HL-60 (cell line): ENCODE data around the gene NEAT1.

Experiments used
- GABPA ChIP-seq: IDR thresholded peaks from 2 replicates; pipeline ENCODE4 v1.6.1; 2012; ENCODE audit warnings: low read depth
- POLR2AphosphoS5 ChIP-seq: IDR thresholded peaks from 2 replicates; pipeline ENCODE4 v1.6.1; 2012; ENCODE audit warnings: low read depth
- SPI1 ChIP-seq: IDR thresholded peaks from 2 replicates; pipeline ENCODE4 v1.6.1; 2012; ENCODE audit warnings: low read depth, mild to moderate bottlenecking, borderline replicate concordance
- TF ChIP-seq, protein P1 (sequence below): IDR thresholded peaks from one replicate; pipeline ENCODE4 v1.5.1; 2011; ENCODE audit warnings: low read length, control low read depth, inconsistent platforms; ENCODE audit not compliant: insufficient read depth
- TF ChIP-seq, protein P2 (sequence below): IDR thresholded peaks from 2 replicates; pipeline ENCODE4 v1.6.1; 2012; ENCODE audit warnings: low read depth; ENCODE audit not compliant: insufficient replicate concordance

DNA sequence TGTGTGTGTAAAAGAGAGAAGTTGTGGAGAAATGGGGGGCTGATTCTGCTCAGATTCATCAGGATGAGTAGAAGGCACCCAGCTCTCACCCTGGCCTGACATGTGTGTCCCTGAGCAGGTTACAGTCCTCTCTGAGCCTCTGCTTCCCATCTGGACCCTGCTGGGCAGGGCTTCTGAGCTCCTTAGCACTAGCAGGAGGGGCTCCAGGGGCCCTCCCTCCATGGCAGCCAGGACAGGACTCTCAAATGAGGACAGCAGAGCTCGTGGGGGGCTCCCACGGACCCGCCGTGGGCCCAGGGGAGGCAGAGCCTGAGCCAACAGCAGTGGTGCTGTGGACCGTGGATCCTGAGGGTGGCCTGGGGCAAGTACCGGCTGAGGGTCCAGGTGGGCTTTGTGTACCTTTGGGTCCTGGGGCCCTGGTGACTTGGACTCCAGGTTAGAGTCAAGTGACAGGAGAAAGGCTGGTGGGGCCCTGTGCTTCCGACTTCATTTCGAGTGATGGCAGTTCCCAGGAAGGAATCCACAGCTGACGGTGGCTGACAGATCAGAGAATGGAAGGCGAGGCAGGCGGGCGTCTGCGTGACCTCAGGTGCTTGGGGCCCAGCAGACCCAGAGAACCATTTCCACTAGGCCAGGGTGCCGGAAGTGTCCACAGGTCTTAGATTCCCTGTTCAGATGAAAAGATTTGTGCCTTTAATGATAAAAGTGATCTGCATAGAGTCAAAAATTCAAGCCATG, 21.9 kb downstream of the NEAT1 start:
- TF ChIP-seq POLR2AphosphoS5 = peak; percentile 38; the same call in 1 of the 2 replicates
- TF ChIP-seq, protein P1, sequence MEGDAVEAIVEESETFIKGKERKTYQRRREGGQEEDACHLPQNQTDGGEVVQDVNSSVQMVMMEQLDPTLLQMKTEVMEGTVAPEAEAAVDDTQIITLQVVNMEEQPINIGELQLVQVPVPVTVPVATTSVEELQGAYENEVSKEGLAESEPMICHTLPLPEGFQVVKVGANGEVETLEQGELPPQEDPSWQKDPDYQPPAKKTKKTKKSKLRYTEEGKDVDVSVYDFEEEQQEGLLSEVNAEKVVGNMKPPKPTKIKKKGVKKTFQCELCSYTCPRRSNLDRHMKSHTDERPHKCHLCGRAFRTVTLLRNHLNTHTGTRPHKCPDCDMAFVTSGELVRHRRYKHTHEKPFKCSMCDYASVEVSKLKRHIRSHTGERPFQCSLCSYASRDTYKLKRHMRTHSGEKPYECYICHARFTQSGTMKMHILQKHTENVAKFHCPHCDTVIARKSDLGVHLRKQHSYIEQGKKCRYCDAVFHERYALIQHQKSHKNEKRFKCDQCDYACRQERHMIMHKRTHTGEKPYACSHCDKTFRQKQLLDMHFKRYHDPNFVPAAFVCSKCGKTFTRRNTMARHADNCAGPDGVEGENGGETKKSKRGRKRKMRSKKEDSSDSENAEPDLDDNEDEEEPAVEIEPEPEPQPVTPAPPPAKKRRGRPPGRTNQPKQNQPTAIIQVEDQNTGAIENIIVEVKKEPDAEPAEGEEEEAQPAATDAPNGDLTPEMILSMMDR = no peak
- TF ChIP-seq, protein P2, sequence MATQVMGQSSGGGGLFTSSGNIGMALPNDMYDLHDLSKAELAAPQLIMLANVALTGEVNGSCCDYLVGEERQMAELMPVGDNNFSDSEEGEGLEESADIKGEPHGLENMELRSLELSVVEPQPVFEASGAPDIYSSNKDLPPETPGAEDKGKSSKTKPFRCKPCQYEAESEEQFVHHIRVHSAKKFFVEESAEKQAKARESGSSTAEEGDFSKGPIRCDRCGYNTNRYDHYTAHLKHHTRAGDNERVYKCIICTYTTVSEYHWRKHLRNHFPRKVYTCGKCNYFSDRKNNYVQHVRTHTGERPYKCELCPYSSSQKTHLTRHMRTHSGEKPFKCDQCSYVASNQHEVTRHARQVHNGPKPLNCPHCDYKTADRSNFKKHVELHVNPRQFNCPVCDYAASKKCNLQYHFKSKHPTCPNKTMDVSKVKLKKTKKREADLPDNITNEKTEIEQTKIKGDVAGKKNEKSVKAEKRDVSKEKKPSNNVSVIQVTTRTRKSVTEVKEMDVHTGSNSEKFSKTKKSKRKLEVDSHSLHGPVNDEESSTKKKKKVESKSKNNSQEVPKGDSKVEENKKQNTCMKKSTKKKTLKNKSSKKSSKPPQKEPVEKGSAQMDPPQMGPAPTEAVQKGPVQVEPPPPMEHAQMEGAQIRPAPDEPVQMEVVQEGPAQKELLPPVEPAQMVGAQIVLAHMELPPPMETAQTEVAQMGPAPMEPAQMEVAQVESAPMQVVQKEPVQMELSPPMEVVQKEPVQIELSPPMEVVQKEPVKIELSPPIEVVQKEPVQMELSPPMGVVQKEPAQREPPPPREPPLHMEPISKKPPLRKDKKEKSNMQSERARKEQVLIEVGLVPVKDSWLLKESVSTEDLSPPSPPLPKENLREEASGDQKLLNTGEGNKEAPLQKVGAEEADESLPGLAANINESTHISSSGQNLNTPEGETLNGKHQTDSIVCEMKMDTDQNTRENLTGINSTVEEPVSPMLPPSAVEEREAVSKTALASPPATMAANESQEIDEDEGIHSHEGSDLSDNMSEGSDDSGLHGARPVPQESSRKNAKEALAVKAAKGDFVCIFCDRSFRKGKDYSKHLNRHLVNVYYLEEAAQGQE = no peak
- TF ChIP-seq GABPA = no peak
- no peak for TF ChIP-seq SPI1
